GM12878 (cell line): ENCODE measurements around the gene ZNF415.

Experiments used
- CHD2 ChIP-seq: IDR thresholded peaks from 2 replicates; pipeline ENCODE4 v1.6.1; 2011; ENCODE audit warnings: low read depth, low read length, improper control_type of control experiment, borderline replicate concordance
- CTCF ChIP-seq, 3 experiments: IDR thresholded peaks in 2 of 3; conservative IDR thresholded peaks in 1 of 3; 2 replicates each; pipeline ENCODE4 v1.5.1; 2011; ENCODE audit warnings: low read depth in 3 of 3, low read length in 3 of 3, mild to moderate bottlenecking in 3 of 3, control low read depth in 2 of 3, moderate library complexity in 2 of 3, inconsistent platforms in 1 of 3, mixed read lengths in 1 of 3; ENCODE audit not compliant: control insufficient read depth in 2 of 3, insufficient read depth in 1 of 3; ENCODE audit errors: extremely low read depth in 1 of 3
- SPI1 ChIP-seq: IDR thresholded peaks from 2 replicates; pipeline ENCODE4 v1.6.1; 2011; ENCODE audit warnings: low read depth, mild to moderate bottlenecking, low read length, moderate library complexity, borderline replicate concordance; ENCODE audit not compliant: insufficient read depth

GRCh38 chr19:53123400-53123799 lies 9.3 kb downstream of the ZNF415 start:
- TF ChIP-seq CHD2 (no peak), CTCF (IDR thresholded peaks at IDR 0.05 in 2 of 3, conservative IDR thresholded peaks at IDR 0.05 in 1 of 3; ENCODE audit: control insufficient read depth in 2 of 3, extremely low read depth in 1 of 3, insufficient read depth in 1 of 3, low read depth in 3 of 3, low read length in 3 of 3) (no peak), SPI1 (no peak)
